NCI-H1105 treated with DMSO at 0.1 percent for 48 hours (cell line): ENCODE data around the gene AK9.

Experiments
- DNase-seq: peaks from one replicate; lab custom pipeline; 2025; lab: John Stamatoyannopoulos, UW

Gene AK9

DNA sequence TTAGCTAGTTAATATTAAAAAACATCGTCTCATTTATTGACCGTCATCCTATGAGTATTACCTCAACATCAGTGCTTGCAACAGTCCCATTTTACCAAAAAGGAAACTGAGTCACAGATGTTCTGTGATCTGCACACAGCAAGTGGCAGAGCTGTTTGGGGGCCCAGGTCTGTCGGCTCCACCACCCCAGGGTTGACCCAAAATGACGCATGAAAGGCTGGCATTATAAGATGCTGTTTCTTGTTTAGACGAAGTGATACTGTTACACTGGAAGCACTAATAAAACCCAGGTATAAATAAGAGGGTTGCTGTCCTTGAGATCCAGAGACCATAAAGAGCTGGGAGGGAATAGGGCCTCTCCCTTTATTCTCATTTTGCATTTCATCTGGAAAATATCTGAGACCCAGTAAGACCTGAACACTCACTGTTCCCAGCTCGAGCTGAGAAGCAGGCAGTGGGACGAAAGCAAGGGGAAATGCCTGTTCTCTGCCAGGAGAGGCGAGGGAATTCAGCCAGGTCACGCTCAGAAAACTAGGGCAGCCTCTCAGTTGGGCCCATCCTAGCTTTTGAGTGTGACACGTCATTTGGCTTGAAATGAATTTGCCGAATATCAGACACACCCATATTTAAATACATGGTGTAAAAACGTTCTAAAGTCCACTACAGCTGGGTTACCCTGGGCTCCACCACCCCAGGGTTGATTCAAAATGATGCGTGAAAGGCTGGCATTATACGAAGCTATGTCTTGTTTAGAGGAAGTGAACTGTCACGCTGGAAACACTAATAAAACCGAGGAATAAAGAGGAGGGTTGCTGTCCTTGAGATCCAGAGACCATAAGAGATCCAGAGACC lies 234.1 kb downstream of the AK9 start:
- no peak for DNase-seq

DNA sequence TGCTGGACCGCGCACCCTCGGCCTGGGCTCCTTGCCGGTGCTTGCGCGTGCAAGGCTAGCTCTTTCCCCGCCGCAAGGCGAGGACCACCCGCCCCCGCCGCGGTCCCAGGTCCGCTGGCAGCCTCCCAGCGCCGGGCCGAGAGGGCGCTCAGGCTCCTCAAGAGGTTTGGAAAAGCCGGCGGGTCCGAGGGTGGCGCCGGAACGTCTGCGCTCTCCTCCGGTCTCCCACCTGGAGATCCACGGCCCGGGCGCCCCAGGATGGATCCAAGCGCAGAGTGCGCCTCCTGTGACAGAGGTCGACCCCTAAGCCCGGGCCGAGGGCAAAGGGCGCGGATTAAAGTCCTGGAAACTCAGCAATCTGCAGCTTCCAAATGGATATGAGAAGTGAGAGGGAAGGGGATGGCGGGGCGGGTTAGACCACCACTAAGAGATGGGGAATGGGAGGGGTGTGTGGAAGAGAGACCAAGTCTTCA lies 234.9 kb downstream of the AK9 start:
- DNase-seq: peak; percentile 67

DNA sequence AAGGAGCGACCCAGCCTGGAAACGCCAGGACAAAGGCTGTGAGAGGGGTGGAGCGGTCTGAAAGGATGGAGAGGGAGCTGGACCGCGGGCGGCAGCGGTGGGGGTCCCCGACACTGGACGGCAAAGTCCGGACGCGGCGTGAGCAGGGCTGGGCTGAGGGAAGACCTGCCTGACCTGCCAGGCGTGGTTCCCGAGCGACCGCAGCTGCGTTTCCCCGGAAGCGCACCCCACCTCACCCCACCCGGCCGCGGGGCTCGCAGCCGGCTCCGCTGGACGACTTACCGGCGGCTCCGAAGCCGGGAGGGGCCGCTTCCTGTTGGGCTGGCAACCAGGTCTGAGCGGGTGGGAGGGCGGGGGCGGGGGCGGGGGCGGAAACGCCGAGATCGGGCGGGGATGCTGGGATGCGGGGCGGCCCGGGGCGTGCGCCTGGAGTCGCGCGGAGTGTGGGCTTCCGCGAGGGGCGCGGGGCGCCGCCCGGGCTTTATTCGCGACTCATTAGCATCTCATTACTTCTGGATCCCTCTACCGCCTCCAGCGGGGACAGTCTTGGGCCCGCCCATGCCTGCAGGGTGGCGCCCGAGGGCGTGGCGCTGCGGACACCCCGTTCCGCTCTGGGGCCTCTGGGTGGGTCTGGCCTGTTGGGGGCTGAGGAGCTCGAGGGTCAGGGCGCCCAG lies 235.4 kb downstream of the AK9 start, which contains the start of gene MICAL1:
Gene MICAL1, minus strand, starts transcription at position 336 of the 674 bp plus-strand sequence. CDS start 1,576 bp downstream, outside the sequence.
- DNase-seq: peak; percentile 72

DNA sequence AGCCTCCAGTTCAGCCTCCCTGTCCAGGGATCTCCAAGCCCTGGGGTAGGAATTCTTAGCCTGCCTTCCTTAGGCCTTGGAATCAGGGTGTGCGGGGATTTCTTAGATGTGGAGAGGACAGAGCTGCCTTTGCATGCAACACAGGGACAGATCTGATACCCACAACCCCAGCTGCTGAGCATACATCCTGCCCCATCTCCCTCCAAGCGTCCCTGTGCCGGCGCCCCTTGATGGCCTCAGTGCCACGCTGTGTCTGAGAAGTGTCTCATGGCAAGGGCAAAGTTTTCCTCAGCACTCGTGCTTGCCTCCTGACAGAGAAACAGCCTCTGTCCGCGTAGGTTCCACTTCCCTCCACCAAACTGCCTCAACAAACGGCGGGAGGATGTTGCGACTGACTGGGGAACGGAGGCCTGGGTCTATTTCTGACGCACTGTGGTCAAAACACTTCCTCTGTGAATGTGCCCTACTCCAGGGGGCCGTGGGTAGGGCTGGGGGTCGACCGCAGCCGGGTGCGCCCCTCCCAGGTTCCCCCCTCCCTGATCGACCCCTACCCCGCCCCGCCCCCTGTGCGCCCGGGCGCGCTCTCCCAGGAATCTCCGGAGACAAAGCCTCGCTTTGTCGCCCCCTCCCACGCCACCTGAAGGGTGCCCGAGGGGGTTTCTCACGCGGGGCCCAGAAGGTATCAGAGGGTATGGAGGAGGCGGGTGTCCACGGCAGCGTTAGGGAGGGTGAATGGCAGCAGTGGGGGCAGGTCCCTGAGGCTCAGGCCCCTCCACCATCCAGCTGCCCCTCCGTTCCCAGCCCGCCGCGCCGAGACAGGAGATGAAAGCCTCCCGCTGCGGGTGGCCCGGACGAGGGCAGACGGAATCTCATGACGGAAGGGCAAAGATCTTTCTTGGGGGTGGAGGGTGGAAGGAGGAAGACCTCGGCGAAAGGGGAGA lies 236.2 kb downstream of the AK9 start:
- DNase-seq: peak; percentile 31

DNA sequence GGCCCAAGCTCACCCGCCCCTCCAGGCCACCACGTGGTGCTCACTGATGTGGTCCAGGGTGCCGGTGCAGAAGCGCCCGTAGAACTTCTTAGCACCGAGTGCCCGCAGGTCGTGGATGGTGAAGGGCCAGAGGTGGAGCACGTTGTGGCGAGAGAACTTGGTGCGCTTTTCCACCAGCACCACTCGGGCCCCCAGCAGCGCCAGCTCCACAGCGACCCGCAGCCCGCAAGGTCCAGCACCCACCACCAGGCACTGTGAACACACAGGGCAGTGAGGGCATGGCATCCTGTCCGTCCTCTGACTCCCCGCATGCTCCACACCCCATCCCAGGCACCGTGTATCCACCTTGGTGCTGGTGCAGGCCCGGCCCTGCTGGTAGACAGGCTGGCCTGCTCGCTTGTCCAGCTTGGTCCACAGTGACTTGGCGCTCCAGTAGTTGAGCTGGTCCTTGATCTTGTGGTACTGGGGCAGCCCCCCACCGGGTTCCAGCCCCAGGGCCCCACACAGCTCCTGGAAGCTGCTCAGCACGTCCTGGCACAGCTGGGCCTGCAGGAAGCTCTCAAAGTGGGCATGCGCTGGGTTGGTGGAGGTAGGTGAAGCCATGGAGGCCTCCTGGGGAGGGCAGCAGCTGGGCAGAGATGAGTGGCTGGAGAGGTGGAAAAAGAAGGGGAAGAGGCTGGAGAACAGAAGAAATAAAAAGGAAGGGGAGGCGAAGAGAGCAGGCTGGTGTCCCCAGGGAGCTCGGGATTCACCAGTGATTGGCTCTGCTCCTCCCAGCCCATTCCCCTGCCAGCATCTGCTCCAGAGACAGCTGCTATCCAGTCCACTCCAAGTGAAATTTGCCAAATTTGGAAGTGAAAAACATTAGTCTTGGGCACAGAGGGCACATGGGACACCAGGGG lies 237.2 kb downstream of the AK9 start:
- peak; percentile 61 for DNase-seq

DNA sequence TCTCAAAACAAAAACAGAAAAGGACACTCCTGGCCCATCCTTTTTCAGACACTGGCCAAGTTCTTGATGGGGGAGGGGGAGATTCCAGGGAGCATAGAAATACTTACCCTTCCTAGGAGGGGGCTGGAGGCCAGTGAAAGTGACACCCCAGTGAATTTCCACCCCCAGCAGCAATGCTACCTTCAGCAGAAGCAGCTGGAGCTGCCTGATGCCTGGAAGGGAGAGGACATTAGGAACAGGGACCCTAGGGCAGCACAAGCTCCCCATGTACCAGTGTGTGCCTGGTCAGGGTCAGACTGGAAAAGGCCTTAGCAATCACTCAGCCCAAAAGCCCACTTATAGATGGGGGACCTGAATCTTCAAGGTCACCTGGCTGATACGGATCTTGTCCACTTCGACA lies 237.8 kb downstream of the AK9 start:
- no peak for DNase-seq

DNA sequence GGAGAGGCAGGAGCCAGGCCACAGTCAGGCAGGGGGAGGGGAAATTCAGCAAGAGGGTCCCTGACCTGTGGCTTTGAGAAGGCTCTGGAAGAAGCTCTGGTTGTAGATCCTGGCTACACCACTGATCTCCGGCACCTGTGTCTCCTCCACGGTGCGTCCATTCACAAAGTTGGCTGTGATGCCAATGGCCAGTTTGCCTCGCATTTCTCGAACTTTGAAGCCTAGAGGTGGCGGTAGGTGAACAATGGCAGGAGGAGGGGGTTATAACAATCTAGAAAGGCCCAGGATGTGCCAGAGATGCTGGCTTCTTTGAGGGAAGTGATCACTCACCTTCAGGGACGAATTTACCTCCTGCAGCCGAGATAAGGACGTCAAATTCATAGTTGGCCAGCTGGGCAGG lies 238.8 kb downstream of the AK9 start:
- DNase-seq: no peak

DNA sequence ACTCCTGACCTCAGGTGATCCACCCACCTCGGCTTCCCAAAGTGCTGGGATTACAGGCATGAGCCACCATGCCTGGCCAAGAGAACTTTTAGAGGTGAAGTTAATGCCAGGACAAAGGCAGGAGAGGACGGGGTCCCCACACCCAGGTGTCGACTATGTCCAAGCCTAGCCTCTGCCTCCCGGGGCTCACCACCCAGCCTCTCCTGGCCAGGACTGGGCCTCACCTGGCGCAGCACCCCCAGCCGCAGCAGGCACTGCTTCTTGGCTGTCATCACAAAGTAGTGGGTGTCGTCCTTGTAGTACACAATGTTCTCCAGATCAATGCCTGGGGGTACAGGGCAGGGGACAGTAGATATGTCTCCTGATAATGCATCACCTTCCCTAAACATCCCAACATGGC lies 239.6 kb downstream of the AK9 start:
- no peak for DNase-seq

DNA sequence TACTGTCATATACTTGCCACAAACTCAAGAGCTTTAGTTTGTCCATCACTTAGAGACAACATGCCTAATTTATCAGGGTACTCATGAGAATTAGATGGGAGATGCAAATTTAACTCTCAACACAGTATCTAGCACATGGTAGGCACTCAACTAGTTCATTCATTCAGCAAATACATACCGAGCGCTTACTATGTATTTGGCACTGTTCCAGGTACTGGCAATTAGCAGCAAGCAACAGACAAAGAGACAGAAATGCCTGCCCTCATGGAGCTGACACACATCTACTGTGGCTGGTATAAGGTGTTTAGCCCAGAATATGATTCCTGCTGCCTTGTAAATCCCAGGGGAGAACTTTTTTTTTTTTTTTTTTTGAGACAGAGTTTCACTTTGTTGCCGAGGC lies 240.2 kb downstream of the AK9 start:
- no peak for DNase-seq

DNA sequence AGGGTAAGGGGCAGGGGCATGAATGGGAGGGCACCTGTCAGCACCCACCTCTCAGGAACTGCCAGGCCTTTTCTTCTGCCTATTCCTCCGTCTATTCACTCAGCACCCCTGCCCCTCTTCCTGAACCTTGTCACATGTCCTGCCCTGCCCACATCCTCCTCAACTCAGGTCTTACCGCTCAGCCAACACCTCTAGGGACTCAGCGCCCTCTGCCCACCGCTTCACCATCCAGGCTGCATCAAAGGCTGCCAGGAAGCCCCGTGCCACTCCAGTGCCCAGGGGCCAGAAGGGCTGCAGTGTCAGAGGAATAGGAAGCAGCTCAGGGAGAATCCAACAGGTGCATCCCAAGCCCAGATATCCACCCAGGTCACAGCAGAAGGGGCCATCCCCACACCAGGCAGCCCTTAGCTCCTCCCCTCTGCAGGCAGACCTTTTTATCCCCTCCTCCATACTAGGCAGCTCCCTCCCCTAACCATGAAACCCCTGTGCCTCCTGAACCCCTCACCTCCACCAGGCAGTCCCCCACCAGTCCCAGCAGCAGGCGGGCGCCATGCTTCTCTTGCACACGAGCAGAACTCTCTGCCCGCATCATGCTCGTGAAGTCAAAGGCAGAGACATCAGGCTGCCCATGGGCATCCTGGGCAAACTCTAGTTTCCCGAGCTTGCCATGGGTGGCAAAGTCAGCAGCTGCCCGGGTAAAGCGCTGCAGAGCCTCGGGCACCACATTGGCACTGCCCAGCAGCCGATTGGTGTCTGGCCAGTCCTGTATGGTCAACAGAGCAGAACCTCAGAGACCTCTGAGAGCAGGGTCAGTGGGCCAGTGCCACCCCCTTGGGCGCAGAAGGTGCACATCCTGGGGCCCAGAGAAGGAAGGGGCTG lies 241.0 kb downstream of the AK9 start:
- DNase-seq: no peak

DNA sequence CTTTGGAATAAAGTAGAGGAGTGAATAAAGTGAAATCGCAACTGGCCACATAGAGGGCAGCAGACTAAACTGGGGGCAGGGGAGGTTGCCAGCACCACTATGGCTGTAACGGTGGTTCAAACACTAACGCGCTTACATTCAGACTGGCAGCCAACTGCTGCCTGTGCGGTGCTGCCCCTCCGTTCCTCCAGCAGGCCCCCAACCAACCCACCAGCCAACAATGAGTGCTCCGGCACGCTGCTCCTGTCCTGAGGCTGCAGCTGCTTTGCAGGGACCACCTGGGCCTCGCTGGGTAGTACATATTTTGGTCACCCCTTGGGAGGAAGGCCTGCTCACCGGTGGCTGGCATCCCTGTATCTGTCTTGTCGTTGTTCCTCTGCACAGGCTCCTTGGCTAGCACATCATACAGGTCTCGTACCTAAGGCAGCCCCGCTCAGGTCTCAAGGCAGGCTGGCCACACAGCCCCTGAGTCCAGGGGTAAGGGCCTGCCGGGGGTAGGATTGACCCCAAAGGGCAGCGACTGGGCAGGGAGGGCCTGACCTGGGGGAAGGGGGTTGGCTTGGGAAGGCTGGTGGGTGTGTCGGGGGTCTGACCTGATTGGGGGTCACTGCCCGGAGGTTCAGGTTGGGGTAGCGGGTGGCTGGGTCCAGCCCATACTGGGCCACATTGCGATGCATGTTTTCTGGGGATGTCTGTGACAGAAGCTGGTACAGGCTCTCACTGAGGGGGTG lies 241.8 kb downstream of the AK9 start:
- DNase-seq: no peak

DNA sequence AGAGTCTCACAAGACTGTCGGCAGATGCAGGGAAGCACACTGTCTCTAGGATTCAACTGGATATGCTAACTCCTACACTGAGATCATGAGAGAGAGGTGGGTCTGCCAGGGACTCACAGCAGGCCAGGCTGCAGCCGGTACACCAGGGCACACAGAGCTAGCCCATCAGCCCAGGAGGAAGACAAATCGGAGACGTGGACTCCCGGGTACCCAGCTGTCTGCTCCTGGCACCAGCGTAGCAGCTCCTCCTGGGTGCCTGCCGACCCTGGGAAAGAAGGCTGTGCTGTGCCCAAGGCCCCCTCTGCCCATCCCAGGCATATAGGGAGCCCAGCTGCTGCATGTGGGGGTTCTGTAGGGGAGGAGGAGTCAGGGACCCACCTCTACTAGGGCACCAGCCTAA lies 242.4 kb downstream of the AK9 start:
- DNase-seq: no peak

DNA sequence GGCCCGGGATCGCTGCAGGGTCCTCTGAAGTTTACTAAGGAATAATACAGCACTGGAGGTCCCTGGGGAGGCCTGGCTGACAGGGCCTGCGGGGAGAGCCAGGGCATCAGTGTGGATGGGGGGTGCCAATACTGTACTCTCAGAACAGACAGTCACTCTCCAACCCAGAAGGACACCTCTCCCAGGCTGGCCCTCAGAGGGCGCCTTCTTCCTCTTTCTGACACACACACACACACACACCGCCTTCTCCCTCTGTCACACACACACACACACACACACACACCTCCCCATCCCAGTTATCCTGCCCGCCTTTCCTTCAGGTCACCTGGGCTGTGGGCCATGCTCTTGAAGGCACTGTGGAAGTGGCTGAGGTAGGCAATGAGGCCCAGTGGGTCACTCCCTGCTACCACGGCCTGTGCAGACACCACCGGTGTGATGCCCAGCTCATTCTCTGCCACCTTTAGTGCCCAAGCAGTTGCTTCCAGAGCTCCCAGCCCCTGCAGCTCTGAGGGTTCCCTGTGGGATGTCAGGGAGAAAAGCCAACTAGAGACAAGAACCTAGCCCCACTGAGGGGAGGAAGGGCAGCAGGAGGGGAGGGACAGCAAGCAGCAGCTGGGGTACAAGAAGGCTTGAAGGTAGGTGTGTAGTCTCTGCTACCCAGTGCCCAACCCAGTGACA lies 243.0 kb downstream of the AK9 start:
- no peak for DNase-seq

DNA sequence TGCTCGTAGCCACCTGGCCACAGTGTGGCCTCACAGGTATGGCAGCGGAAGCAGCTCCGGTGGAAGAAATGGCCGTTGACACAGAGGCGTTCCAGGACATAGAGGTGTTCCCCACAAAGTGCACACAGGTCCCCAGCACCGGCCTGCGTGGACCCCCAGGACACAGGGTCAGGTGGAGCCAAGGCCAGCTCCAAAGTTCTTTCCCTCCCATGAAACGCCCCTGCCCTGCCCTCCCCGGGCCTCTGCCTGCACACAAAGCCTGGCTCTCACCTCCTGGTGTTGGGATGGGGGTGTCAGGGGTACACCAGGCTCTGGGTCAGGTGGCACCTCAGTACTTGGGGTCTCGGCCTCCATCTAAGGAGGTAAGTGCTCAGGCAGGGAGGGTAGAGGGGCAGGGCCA lies 243.9 kb downstream of the AK9 start:
- DNase-seq: no peak

DNA sequence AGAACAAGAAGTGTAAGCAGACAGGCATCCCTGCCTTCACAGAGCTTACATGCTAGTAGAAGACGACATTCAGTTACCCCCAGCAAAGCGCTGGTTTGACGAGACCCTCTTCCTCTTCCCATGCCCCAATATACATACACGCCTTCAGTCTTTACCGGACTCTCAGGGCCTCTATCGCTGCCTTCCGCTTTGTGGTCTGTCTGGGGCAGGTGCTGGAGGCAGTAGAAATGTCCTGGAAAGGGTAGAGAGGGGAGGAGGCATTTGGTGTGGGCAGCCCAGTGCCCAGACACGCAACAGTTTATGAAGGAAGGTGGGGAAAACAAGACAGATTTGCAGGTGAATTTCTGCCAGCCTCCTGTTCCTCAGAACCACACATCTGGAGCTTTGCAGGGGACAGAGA lies 244.5 kb downstream of the AK9 start:
- DNase-seq: no peak

DNA sequence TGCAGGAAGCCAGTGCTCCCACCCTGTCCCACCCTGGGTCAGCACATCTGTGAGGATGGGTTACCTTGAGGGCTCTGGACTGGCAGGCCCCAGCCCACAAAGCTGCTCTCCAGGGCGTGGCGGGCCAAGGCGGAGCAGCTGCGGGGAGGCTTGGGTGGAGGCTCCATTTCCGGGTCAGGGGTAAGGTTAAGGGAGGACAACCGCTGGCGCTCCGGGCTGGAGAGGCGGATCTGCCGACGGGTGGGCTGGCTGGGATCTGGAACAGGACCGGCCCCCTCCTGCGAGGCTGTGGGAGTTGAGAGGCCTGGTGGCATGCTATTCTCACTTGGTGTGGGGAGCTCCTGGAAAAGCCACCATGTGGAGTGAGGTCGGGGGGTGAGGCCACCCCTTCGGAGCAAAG lies 244.9 kb downstream of the AK9 start:
- no peak for DNase-seq

DNA sequence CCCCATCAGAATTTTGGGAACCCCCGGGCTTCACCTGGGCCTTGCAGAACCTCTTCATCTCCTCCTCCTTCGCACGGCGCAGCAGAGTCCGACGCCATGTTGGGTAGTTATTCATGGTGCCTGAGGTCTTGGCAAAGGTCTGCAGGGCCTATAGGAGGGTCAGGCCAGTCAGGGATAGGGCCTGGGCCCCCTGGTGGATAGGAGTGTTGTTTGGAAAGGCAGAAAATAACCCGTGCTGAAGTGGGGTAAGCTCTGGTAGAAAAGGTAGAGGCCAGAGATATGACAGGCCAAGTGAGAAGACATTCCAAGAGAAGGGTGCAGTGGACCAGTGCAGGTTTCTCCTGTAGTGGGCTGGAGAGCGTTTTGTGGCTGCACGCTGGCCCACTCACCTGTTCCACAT lies 245.6 kb downstream of the AK9 start:
- no peak for DNase-seq

DNA sequence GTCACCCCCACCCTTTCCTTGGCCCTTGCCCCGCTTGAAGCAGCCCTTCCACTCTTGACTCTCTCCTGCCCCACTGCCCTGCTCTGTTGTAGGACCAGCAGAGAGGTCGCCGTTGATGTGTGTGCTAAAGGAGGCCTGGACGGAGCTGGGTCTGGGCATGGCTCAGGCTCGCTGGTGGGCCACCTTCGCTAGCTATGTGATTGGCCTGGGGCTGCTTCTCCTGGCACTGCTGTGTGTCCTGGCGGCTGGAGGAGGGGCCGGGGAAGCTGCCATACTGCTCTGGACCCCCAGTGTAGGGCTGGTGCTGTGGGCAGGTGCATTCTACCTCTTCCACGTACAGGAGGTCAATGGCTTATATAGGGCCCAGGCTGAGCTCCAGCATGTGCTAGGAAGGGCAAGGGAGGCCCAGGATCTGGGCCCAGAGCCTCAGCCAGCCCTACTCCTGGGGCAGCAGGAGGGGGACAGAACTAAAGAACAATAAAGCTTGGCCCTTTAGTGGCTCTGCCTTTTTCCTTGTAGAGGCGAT lies 247.5 kb downstream of the AK9 start:
- no peak for DNase-seq
